ENCODE data around the gene BRIP1. TPM values are rescaled to one million over a fixed set of nuclear protein-coding genes. Genes with fewer than 3 reads are reported as not detected.

The BRIP1 gene
- total RNA-seq, 1 experiment from 2014 or later: 20.2 TPM

DNA sequence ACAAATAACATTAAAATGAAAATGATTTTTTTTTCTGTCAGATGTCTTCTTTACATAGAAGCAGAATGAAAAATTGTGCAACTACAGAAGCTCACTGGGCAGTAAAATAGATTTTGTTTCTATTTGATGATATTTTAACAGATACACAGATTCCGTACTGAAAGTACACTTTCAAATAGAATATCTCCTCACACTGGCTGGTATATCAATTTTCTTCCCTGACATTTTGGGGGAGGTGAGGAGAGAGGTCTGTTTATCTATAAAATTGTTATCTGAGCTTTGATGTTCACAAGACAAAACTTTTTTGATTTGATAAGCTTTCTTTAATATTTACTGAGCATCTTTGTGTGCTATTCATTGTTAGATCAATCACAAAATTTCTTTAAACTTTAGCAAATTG is 148.0 kb downstream of the BRIP1 start:
- no peak overlapping the region for H2BK120ac ChIP-seq (ENCODE audit: low read depth, low read length, poor library complexity, severe bottlenecking)
- no peak overlapping the region for H2BK15ac ChIP-seq (ENCODE audit: low read depth, low read length)
- no peaks in the 10 kb centered on the region for H3K79me1 ChIP-seq (ENCODE audit: insufficient read depth, low read depth, low read length, poor library complexity, severe bottlenecking)
- H3K36me3 Mint-ChIP-seq (ENCODE audit: insufficient read depth in 1 of 3, low read depth in 3 of 3): peaks cover 29 to 49% (median 30%) of the 10 kb centered on the region in 3 experiments
- no peak overlapping the region for H3K18ac ChIP-seq (ENCODE audit: insufficient read length, low read depth, low read length)
- H3K9ac ChIP-seq (ENCODE audit: extremely low read depth, insufficient read length, low read length): no peak overlapping the region
- H2AK5ac ChIP-seq (ENCODE audit: insufficient read length, low read length): no peak overlapping the region
- H3K9me3 ChIP-seq (ENCODE audit: control insufficient read depth, low read depth, low read length): no peaks in the 10 kb centered on the region
- H3K27ac Mint-ChIP-seq: no peak overlapping the region
- no peak overlapping the region for H3K4ac ChIP-seq (ENCODE audit: low read depth, low read length)
- peaks cover 18 to 19% of the 10 kb centered on the region in 2 experiments for H3K9me3 Mint-ChIP-seq
- DNase-seq: no peak
- no peak overlapping the region for H4K8ac ChIP-seq (replicated peaks; ENCODE audit: insufficient read length, low read depth, low read length)
- H2BK5ac ChIP-seq (ENCODE audit: insufficient read length, low read length): no peak overlapping the region
- no peaks in the 10 kb centered on the region for H3K4me1 Mint-ChIP-seq
- no peaks in the 10 kb centered on the region for H3K79me2 ChIP-seq (ENCODE audit: insufficient read depth, low read length)
- no peak overlapping the region for H3K27ac ChIP-seq (ENCODE audit: insufficient read length, low read depth, low read length)
- no peak overlapping the region for H3T11ph ChIP-seq (ENCODE audit: low read length)
- no peak overlapping the region for H3K56ac ChIP-seq (ENCODE audit: insufficient read length, low read depth, low read length)
- no peak overlapping the region for H2AFZ ChIP-seq (ENCODE audit: low read length)
- WGBS (ENCODE audit: extremely low coverage, insufficient read length, low lambda C conversion rate): no CpG with 5 or more reads among the region's 1 CpG
- TF ChIP-seq, protein P1, sequence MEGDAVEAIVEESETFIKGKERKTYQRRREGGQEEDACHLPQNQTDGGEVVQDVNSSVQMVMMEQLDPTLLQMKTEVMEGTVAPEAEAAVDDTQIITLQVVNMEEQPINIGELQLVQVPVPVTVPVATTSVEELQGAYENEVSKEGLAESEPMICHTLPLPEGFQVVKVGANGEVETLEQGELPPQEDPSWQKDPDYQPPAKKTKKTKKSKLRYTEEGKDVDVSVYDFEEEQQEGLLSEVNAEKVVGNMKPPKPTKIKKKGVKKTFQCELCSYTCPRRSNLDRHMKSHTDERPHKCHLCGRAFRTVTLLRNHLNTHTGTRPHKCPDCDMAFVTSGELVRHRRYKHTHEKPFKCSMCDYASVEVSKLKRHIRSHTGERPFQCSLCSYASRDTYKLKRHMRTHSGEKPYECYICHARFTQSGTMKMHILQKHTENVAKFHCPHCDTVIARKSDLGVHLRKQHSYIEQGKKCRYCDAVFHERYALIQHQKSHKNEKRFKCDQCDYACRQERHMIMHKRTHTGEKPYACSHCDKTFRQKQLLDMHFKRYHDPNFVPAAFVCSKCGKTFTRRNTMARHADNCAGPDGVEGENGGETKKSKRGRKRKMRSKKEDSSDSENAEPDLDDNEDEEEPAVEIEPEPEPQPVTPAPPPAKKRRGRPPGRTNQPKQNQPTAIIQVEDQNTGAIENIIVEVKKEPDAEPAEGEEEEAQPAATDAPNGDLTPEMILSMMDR (conservative IDR thresholded peaks at IDR 0.05): no peak
- H2BK20ac ChIP-seq (ENCODE audit: low read depth, low read length, poor library complexity, severe bottlenecking): no peak overlapping the region
- H3K4me2 ChIP-seq (ENCODE audit: insufficient read depth, insufficient read length, low read length): no peak overlapping the region
- no peaks in the 10 kb centered on the region for H3K27me3 Mint-ChIP-seq (ENCODE audit: low read depth)
- no peaks in the 10 kb centered on the region for H3K23me2 ChIP-seq (ENCODE audit: insufficient read length, low read depth, low read length, poor library complexity, severe bottlenecking)
- H3K14ac ChIP-seq (ENCODE audit: insufficient read depth, low read length): no peak overlapping the region
- H3K27me3 ChIP-seq (ENCODE audit: insufficient read depth, low read length): no peaks in the 10 kb centered on the region
- no peak overlapping the region for H3K23ac ChIP-seq (ENCODE audit: insufficient read length, low read depth, low read length)
- no peaks in the 10 kb centered on the region for H3K4me1 ChIP-seq (ENCODE audit: insufficient read depth, low read length)
- no peaks in the 10 kb centered on the region for H4K20me1 ChIP-seq (ENCODE audit: control insufficient read depth, insufficient read depth, insufficient read length)
- H4K91ac ChIP-seq (ENCODE audit: insufficient read length, low read depth, low read length): no peak overlapping the region
- no peak overlapping the region for H3K4me3 Mint-ChIP-seq
- H4K5ac ChIP-seq (ENCODE audit: insufficient read length, low read depth, low read length): no peak overlapping the region
- no peak overlapping the region for H2BK12ac ChIP-seq (ENCODE audit: insufficient read length, low read depth, low read length)
